ENCODE results near the gene PRKAG3. TPM values are rescaled to one million over a fixed set of nuclear protein-coding genes. Genes with fewer than 3 reads are reported as not detected.

Gene PRKAG3
- total and polyA plus RNA-seq, 2 experiments from 2014 or later: not detected

DNA sequence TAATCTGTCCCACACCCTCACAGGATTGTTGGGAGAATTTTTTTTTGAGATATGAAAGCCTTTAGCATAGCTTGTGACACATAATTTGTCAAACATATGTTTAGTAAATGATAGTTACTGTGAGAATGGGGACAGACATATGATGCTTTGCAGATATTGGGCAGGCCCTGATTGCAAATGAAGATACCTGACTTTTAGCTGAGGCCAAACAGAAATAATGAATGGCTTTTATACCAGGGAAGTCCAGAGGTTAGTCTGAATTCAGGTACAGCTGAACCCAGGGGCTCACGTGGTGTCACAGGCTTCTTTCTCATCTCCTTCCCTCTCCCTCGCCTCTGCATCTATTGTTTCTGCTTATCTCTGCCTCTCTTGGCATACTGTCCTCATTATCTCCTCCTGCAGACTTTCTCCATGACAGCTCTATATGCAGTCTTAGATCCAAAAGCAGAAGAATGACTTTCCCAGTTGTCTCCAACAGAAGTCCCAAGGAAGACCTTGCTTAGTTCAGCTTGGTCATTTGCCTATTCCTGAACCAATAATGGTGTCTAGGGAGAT lies 44.2 kb upstream of the PRKAG3 start (continued):
- no peak for TF ChIP-seq ZNF462 (CRISPR knock-in tag; IDR thresholded peaks at IDR 0.05)
- TF ChIP-seq JUNB (IDR thresholded peaks at IDR 0.05; ENCODE audit: unreplicated experiment): no peak

DNA sequence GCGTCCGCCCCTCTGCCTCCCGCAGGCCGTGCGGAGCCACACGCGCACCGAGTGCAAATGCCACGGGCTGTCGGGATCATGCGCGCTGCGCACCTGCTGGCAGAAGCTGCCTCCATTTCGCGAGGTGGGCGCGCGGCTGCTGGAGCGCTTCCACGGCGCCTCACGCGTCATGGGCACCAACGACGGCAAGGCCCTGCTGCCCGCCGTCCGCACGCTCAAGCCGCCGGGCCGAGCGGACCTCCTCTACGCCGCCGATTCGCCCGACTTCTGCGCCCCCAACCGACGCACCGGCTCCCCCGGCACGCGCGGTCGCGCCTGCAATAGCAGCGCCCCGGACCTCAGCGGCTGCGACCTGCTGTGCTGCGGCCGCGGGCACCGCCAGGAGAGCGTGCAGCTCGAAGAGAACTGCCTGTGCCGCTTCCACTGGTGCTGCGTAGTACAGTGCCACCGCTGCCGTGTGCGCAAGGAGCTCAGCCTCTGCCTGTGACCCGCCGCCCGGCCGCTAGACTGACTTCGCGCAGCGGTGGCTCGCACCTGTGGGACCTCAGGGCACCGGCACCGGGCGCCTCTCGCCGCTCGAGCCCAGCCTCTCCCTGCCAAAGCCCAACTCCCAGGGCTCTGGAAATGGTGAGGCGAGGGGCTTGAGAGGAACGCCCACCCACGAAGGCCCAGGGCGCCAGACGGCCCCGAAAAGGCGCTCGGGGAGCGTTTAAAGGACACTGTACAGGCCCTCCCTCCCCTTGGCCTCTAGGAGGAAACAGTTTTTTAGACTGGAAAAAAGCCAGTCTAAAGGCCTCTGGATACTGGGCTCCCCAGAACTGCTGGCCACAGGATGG lies 42.0 kb upstream of the PRKAG3 start:
- no peaks in the 10 kb centered on the region; the same call in 2 of the 3 replicates for H3K36me3 Mint-ChIP-seq (ENCODE audit: low read depth)
- H3K9me2 ChIP-seq (ENCODE audit: insufficient read depth): no peaks in the 10 kb centered on the region
- H3K4me1 ChIP-seq (ENCODE audit: insufficient read depth): peaks cover 14% of the 10 kb centered on the region; the same call in 1 of the 2 replicates
- H3K9me3 Mint-ChIP-seq: peaks cover 6% of the 10 kb centered on the region; the same call in 2 of the 3 replicates
- TF ChIP-seq EZH2phosphoT487 (IDR thresholded peaks at IDR 0.05; ENCODE audit: unreplicated experiment) (peak; percentile 99), EZH2 (IDR thresholded peaks at IDR 0.05; ENCODE audit: low read depth, unreplicated experiment) (peak; percentile 82)
- TF ChIP-seq, protein P1, sequence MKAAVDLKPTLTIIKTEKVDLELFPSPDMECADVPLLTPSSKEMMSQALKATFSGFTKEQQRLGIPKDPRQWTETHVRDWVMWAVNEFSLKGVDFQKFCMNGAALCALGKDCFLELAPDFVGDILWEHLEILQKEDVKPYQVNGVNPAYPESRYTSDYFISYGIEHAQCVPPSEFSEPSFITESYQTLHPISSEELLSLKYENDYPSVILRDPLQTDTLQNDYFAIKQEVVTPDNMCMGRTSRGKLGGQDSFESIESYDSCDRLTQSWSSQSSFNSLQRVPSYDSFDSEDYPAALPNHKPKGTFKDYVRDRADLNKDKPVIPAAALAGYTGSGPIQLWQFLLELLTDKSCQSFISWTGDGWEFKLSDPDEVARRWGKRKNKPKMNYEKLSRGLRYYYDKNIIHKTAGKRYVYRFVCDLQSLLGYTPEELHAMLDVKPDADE (IDR thresholded peaks at IDR 0.05): no peak
- H3K27ac ChIP-seq (ENCODE audit: low read depth): no peak overlapping the region
- H4K20me1 ChIP-seq (replicated peaks; ENCODE audit: insufficient read depth): peaks cover 23% of the 10 kb centered on the region
- no peaks in the 10 kb centered on the region for H3K79me2 ChIP-seq (replicated peaks; ENCODE audit: insufficient read depth)
- DNase-seq (ENCODE audit: low spot score) (peak; percentile 56), ATAC-seq (peak; percentile 49)
- H3K4me2 ChIP-seq: peak overlapping the region; percentile 48; the same call in 1 of the 2 replicates
- no peak overlapping the region for H3K27ac Mint-ChIP-seq
- peaks cover 24% of the 10 kb centered on the region for H3K4me1 Mint-ChIP-seq
- peaks cover 100% of the 10 kb centered on the region for H3K27me3 ChIP-seq (ENCODE audit: insufficient read depth)
- H3K4me3 Mint-ChIP-seq: peak overlapping the region; percentile 43; the same call in 2 of the 3 replicates
- H3F3A ChIP-seq (replicated peaks; ENCODE audit: low read depth): no peaks in the 10 kb centered on the region
- H2AFZ ChIP-seq: no peak overlapping the region
- H3K27me3 Mint-ChIP-seq (ENCODE audit: insufficient read depth, low read depth, poor library complexity): peaks cover 100% of the 10 kb centered on the region
- no peaks in the 10 kb centered on the region for H3K36me3 ChIP-seq (ENCODE audit: insufficient read depth)
- peak overlapping the region; percentile 36; the same call in 1 of the 2 replicates for H3K4me3 ChIP-seq
